ENCODE data around the gene ELOB.

ELOB gene

DNA sequence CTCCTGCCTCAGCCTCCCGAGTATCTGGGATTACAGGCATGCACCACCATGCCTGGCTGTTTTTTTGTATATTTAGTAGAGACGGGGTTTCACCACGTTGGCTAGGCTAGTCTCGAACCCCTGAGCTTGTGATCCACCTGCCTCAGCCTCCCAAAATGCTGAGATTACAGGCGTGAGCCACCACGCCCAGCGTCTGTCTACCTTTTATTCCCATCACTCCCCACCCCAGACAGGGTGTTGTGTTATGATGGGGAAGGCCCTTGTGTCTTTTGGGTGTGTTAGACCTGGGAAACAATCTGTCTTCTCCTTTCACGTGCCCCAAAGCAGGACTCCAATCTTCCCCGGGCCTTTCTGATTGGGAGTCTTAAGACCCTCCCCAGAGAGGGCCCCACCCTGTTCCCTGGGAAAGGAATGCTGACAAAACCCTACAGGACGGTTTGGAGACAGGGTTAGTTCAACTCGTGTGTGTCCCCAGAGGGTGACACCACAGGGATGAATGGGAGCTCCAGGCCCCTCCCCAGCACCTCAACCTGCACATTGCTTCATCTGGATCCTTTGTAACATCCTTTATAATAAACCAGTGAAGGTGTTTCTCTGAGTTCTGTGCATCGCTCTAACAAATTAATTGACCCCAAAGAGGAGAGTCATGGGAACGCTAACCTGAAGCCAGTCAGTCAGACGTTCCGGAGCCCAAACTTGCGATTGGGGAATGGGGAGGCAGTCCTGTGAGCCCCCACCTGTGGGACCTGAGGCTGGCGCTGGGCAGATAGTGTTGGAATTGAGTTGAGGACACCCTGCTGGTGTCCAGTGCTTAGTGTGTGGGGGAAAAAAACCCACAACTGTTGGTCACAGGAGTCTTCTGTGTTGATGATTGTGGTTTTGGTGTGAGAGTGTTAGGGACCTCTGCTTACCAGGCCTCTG is 3.2 kb upstream of the ELOB start:
- no peak for DNase-seq

DNA sequence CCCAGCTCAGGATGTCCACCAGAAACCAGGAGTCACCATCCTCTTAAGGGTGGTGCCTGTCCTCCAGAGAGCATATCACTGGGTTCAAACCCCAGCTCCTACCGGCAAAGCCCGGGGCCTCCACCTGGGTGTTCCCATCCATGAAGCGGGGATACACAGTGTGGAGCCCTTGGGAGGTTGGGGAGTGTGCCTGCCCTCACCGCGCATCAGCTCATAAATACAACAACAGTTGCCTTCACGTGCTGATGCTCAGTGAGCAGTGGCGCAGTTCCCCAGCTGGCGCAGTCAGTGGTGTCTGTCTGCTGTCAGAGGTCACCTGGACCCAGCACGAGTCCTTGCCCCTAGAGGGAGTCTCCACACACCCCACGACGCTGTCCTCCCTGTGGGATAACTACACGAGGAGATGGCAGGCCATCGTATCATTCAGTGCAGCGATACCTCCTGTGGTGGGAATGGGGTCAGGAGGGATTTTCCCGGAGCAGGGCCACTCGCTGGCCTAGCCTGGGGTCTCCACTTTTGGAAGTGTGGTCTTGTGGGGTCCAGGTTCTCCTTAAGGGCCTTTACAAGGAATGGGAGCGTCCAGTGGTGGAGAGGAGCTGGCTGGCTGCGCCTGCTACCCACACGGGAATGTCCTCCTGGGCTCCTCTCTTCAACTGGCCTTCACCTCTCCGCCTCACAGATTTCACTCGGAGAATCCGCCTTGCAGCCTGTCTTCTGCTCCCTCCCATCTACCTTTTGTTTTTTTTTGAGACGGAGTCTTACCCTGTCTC is 2.3 kb upstream of the ELOB start:
- DNase-seq: no peak

DNA sequence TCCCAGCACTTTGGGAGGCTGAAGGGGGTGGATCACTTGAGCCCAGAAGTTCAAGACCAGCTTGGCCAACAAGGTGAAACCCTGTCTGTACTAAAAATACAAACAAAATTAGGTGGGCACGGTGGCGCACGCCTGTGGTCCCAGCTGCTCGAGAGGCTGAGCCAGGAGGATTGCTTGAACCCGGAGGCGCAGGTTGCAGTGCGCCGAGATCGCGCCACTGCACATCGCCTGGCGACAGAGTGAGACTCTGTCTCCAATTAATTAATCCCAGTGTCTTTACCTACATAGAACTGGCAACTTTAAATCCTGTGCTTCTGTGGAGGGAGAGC is 1.5 kb upstream of the ELOB start:
- DNase-seq: no peak

DNA sequence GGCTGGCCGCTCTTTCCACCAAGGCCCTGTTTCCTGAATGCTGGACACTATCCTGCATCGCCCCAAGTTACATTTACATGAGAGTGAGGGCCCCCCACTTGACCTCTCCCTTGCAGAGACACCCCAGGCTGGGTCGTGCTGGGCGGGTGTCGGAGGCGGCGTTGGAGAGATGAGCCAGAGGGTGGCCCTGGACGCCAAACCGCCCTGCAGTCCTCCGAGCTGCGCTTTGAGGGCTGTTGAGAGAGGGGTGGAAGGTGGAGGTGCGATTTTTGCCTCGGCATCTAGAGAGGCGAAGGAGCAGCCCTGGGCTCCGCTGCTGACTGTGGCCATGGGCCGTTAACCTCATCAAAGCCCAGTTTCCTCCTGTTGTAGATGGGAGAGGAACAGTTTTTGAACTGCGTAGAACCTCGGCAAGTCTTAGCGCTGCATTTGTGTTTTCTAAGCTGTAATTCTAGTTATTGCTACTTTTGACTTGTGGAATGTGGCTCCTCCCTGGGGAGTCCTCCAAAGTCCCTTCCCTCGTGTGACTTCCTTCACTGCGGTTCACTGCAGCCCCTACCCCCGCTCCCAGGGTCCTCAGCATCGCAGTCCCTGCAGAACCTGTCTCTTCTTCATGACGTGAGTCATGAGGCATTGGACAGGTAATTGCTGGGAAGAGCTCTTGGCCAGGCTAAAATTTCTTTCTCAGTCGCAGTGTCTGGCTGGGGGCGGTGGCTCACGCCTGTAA is 986 bp upstream of the ELOB start:
- DNase-seq: no peak

DNA sequence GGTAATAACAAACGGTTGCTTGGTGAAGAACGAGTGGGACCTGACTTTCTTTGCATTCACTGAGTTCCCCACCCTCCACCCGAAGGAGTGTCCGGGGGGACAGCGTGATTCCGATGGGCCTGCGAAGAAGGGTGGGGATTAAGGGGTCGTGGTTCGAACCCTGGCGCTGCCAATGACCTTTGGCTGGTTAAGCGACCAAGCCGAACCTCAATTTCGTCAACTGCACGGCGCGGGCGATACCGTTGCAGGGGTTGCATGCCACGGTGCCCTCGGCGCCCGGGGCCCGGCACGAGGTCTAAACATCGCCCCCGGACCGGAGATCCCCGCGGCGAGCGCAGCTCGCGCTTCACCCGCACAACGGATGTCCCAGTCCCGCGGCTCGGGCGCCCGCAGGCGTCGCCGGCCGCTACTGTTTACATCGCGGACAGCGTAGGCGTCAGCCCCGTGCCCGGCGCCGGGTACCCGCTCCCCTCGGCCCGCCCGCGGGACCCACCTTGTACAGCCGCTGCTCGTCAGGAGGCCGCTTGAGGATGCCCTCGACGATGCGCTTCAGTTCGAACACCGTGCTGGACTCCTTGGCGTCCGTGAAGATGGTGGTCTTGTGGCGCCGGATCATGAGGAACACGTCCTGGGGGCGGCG is 460 bp downstream of the ELOB start:
- no peak for DNase-seq

DNA sequence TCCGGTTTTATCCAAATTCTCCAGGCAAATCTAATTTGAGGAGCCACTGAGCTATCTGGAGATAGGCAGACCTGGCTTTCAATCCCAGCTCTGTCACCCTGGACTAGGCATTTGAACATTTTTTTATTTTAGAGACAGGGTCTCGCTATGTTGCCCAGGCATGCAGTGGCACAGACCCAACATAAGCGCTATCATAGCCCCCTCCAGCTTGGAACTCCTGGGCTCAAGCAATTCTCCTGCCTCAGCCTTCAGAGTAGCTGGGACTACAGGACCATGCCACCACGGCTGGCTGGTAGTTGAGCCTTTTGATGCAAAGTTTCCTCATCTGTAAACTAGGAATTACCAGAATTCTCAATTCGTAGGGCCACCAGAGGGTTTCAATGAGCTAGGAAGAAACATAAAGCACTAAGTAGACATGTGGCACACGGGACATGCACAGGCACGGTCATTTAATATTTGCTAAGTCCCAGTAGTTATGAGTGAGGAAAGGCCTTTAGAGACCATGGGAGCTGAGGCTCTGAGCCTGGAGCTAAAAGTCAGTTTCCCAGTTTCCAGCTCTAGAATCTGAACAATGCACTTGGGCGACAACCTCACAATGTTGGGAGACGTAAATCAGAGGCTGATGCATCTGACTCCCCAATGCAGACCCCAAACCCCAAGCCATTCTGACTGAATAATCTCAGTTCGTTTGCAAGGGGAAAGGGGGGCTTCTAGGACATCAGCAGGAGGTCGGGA is 1.1 kb downstream of the ELOB start:
- DNase-seq: no peak

DNA sequence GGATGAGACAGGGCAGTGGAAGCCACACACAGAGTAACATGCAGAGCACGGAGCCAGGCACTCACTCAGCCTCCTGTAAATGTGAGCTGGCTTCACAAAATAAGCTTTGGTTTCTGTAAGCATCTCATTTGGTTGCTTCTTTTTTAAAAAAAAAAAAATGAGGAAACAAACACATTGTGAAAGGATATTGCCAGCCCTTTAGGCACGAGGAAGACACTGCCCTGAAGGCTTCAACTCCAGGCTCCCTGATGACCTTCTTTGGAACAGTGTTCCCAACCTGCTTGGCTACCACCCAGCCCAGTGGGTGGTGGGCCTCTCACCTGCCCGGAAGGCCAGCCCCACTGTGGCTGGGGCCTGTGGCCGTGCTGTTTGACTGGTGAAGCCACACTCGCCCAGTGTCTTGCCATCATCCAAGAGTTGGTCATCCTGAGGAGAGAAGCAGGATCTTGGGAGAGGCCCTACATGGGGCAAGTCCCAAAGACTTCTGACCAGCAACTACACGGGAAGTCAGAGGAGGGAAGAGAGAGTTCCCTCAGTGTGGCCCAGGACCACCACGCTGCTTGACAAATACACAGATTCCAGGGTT is 1.9 kb downstream of the ELOB start:
- DNase-seq: no peak

DNA sequence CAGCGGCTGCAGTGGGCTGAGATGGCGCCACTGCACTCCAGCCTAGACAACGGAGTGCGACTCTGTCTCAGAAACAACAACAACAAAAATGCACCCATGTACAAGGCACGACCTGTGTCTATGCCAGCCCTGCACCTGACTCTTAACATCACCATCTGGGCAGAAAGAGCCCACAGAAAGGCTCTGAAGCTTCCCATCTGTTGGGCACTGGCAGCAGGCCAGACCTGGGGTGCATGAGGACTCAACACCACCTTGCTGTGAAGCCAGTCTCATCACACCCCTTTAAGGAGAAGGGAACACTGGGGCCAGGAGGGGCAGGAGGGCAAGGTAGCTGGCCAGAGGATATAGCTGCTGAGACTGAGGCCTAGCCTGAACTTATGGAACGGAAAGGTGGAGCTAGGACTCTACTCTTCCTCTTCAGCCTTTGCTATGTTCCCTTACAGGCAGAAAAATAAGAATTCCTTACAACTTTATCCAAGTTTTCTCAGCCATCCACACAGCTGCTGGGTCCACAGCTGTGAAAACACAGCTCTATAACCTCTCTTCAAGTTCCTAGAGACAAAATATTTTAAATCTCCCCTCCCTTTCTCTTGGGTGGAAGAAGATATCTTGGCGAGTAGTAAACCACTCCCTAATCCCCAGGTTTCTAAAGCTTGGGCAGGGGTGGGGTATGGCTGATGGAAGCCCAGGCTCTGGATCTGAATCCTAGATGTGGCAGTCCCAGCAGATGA is 2.8 kb downstream of the ELOB start:
- no peak for DNase-seq

DNA sequence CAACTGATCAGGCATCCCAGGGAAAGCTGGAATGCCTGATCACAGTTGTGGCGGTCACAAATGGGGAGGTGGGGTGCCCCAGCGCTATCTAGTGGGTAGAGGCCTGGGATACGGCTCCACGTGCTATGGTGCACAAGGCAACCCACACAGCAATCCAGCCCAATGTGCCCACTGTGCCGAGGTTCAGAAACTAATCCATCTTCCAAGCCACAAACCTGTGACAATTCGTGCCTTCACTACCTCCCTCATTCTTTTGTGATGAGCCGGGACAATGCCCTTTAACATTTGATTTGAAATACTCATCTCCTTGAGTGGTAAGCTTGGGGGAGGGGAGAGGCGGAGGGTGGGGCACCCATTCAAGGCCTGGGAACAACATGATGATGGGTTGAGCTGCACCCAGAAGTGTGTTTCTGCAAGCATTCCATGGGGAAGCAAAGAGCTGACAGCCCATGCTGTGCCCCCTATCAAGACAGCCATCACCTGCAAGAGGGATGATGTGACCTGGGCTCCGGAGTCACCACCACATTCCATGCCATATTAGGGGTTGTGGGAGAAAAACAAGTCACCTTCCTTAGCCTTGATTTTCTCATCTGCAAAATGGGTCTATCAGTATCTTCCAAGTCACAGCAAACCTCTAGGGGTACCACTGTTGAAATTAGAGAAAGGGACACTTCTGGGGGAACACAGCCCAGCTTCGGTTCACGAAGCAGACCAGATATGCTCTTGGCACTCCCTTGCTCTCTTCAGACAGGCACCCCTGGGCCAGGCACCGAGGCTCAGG is 3.7 kb downstream of the ELOB start:
- no peak for DNase-seq

DNA sequence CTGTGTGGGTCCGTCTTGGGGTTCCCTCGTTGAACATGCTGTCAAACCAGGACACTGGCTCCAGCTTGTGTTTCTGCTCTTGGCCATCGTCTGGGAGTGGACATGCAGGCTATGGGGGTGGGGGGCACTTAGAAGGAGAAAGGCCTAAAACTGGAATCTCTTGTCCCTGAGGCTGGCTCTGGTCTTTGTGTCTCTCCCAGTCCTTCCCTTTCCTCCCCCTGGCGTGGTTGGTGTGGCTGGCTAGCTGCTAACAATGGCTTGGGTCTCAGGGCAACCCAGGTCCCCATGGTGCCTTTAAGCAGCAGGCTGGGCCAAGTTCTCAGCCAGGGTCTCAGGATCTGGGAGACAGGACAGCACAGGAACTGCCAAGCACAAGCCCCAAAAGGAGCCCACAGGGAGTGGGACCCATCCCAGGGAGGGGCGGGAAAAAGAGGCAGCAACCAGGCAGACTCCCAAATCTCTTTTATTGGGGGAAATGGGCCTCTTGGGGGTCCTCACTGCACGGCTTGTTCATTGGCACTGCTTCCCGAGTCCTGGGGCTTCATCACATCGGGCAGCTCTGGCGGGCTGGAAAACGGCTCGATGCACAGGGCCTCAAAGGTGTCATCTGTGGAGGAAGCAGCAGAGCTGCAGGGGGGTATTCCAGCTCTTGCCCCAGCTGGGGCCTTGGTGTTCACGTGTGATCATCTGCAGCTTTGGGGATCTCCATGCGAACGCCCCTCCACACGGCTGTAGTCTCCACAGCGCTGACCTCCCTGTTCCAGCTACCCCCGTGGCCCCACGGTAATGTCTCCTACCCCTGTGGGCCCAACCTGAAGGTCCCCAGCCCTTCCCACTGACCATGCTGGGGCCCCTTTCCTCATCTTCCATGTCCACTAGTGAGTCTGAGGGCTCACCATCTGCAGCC is 5.3 kb downstream of the ELOB start:
- DNase-seq: no peak

DNA sequence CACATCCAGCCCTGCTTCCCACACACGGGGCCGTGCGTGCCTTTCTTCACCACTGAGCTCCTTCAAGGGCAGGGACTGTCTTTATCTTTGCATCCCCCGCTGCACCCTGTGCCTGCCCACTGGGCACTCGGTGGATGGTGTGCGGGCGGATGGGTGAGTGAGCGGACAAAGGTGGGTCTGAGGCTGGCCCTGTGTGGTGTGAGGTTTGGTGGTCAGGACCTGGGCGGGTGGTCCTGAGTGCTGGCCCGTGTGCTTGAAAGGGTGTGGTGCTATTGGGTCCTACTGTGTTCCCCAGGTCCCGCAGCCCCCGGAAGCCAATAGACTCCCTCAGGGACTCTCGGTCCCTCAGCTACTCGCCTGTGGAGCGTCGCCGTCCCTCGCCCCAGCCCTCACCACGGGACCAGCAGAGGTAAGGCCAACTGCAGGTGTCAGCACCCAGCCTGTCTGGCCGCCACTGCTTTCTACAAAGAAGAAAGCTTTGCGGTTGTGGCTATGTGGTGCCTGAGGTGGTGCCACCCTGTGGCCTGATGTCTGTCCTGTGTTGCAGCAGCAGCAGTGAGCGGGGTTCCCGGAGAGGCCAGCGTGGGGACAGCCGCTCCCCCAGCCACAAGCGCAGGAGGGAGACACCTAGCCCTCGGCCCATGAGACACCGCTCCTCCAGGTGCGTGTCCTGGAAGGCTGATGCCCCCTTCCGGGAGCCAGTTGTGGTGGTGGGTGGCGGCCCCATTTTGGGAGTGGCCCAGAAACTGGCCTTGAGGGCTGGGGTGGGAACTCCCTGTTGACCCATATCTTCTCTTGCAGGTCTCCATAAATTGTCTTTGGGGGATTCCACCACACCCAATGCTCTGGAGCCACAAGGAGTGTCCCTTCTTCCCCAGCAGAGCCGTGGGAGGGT is 6.8 kb downstream of the ELOB start:
- DNase-seq: no peak

DNA sequence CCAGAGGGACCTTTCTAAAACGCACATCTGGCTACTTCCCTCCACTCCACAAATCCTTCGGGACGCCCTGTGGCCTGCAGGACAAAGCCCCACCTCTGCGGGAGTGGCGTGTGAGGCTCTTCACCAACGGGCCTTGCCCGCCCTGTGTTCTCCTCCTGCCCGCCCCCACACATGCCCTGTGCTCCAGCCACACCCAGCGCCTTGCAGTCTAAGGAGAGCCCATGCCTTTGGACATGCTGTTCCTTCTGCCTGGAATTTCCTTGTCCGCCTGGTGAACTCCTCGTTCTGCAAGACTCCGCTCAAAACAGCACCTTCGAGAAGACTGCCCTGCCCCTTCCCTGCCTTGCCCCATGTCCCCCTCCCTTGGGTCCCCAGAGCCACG is 7.4 kb downstream of the ELOB start:
- DNase-seq: no peak

DNA sequence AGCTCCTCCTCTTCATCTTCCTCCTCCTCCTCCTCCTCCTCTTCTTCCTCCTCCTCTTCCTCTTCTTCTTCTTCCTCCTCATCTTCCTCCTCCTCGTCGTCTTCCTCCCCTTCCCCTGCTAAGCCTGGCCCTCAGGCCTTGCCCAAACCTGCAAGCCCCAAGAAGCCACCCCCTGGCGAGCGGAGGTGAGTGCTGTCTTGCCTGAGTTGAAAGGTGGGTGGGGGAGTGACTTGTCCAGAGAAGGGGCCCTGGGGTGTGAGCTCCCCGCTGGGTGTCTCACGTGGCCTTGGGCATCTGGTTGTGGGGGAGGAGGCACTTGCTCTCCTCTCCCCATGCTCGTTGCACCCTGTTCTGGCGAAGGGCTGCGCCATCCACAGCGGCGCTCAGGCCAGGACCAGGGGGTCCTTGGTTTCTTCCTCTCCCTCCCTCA is 8.0 kb downstream of the ELOB start:
- DNase-seq: no peak

DNA sequence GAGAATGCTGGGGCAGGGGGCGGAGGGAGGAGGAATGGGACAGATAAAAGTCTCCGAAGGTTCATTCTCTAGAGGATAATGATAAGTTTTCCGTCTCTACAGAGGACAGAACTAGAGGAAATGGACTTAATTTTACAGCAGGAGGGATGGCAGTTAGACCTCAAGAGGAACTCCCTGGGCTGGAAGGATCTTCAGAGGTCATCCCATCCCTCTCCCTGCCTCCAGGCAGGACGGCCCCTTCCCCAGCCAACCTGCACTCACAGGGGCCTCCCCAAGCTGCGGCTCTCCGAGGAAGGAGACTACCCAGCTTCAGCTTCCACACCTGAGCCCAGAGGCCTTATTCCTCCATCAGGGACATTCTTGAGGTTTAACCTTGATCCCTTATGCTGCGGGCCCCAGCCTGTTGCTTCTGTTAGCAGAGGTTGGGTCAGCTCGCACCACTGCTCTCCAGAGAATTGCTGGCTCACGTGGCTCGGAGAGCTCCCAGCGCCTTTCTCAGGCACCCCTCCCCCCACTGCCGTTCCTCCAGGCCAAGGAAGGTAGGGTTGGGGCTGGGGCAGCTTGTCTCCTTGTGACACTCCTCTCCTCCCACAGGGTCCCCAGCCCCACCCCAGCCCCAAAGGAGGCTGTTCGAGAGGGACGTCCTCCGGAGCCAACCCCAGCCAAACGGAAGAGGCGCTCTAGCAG is 8.5 kb downstream of the ELOB start:
- no peak for DNase-seq

DNA sequence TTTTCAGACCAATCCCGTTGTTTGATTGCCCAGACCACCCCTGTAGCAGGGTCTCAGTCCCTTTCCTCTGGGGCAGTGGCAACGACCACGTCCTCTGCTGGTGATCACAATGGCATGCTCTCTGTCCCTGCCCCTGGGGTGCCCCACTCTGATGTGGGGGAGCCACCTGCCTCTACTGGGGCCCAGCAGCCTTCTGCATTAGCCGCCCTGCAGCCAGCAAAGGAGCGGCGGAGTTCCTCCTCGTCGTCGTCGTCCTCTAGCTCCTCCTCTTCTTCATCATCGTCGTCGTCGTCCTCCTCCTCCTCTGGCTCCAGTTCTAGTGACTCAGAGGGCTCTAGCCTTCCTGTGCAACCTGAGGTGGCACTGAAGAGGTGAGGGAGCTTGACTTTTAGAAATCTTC is 9.2 kb downstream of the ELOB start:
- DNase-seq: no peak

DNA sequence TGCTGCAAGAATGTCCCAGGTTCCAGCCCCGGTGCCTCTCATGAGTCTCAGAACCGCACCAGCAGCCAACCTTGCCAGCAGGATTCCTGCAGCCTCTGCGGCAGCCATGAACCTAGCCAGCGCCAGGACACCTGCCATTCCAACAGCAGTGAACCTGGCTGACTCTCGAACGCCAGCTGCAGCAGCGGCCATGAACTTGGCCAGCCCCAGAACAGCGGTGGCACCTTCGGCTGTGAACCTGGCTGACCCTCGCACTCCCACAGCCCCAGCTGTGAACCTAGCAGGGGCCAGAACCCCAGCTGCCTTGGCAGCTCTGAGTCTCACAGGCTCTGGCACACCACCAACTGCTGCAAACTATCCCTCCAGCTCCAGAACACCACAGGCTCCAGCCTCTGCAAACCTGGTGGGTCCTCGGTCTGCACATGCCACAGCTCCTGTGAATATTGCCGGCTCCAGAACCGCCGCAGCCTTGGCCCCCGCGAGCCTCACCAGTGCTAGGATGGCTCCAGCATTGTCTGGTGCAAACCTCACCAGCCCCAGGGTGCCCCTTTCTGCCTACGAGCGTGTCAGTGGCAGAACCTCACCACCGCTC is 9.8 kb downstream of the ELOB start:
- DNase-seq: no peak

DNA sequence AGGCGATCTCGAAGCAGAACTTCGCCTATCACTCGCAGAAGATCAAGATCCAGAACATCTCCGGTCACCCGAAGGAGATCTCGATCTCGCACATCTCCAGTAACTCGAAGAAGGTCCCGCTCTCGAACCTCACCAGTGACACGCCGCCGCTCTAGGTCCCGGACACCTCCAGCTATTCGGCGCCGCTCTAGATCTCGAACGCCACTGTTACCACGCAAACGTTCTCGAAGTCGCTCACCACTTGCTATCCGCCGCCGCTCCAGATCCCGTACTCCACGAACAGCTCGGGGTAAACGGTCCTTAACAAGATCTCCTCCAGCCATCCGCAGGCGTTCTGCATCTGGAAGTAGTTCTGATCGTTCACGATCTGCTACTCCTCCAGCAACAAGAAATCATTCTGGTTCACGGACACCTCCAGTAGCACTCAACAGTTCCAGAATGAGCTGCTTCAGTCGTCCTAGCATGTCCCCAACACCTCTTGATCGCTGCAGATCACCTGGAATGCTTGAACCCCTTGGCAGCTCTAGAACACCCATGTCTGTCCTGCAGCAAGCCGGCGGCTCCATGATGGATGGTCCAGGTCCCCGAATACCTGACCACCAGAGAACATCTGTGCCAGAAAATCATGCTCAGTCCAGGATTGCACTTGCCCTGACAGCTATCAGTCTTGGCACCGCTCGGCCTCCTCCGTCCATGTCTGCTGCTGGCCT is 10.5 kb downstream of the ELOB start:
- DNase-seq: no peak

Measured in NCI-H2081 treated with DMSO at 0.1 percent for 48 hours (cell line).